Measurements from ENCODE around the gene OR7D2. TPM values are rescaled to one million over a fixed set of nuclear protein-coding genes. Genes with fewer than 3 reads are reported as not detected.

Gene OR7D2
- total RNA-seq, 1 experiment from 2014 or later, result not detected

DNA sequence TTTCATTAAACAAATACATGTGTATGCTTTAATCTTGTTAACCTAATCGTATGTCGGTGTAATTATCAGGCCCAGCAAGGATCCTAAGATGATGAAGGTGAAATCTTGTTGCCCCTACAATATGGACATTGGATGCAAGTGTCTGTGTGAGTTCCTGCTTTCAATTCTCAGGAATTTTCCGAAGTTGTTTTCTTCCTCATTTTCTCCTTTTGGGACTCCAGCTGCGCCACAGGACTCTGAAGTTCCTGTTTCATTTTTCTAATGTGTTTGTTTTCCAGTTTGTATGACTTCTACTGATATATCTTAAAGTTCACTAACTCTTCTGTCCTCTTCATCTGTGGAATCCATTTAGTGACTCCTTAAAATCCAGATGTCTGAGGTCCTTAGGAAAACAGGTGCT, 11.9 kb upstream of the OR7D2 start:
- Histone ChIP-seq H3K27me3 (ENCODE audit: control insufficient read depth, insufficient read depth, low read length) (no peaks in the 10 kb centered on the region), H3K27ac (ENCODE audit: low read length) (no peak overlapping the region), H3K4me1 (ENCODE audit: control insufficient read depth, insufficient read depth, low read length) (no peaks in the 10 kb centered on the region), H3K9me3 (ENCODE audit: control insufficient read depth, insufficient read depth, low read depth, low read length) (peaks cover 3% of the 10 kb centered on the region; the same call in 1 of the 2 replicates), H3K4me3 (ENCODE audit: low read depth in 2 of 2, low read length in 2 of 2) (no peak overlapping the region), H3K36me3 (ENCODE audit: control insufficient read depth, insufficient read depth, low read length) (peaks cover 7% of the 10 kb centered on the region)
- ATAC-seq, result no peak
- intact Hi-C loops (cut with micrococcal nuclease; ENCODE audit: unreplicated experiment) (no loop called here), in situ Hi-C loops (cut with HindIII; ENCODE audit: low pct_unique_long_range_greater_than_20kb, low sequenced_read_pairs) (no loop called here)
- ChIA-PET POLR2A (no interaction called here), CTCF (interaction anchor here (0.7 kb wide), 1 partner anchor 205 kb away, joined by 3 read pairs; no protein-coding TSS in a partner anchor)
- TF ChIP-seq TCF7L2 (IDR thresholded peaks at IDR 0.05; ENCODE audit: low read depth, low read length) (no peak), POLR2AphosphoS5 (IDR thresholded peaks at IDR 0.05; ENCODE audit: low read depth, low read length) (no peak), SIN3A (IDR thresholded peaks at IDR 0.05; ENCODE audit: borderline replicate concordance, insufficient read depth, low read depth, low read length) (no peak)
- TF ChIP-seq, protein P1, sequence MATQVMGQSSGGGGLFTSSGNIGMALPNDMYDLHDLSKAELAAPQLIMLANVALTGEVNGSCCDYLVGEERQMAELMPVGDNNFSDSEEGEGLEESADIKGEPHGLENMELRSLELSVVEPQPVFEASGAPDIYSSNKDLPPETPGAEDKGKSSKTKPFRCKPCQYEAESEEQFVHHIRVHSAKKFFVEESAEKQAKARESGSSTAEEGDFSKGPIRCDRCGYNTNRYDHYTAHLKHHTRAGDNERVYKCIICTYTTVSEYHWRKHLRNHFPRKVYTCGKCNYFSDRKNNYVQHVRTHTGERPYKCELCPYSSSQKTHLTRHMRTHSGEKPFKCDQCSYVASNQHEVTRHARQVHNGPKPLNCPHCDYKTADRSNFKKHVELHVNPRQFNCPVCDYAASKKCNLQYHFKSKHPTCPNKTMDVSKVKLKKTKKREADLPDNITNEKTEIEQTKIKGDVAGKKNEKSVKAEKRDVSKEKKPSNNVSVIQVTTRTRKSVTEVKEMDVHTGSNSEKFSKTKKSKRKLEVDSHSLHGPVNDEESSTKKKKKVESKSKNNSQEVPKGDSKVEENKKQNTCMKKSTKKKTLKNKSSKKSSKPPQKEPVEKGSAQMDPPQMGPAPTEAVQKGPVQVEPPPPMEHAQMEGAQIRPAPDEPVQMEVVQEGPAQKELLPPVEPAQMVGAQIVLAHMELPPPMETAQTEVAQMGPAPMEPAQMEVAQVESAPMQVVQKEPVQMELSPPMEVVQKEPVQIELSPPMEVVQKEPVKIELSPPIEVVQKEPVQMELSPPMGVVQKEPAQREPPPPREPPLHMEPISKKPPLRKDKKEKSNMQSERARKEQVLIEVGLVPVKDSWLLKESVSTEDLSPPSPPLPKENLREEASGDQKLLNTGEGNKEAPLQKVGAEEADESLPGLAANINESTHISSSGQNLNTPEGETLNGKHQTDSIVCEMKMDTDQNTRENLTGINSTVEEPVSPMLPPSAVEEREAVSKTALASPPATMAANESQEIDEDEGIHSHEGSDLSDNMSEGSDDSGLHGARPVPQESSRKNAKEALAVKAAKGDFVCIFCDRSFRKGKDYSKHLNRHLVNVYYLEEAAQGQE (IDR thresholded peaks at IDR 0.05; ENCODE audit: insufficient read depth in 1 of 2, low read depth in 2 of 2, low read length in 1 of 2), result no peak
- TF ChIP-seq, protein P2, sequence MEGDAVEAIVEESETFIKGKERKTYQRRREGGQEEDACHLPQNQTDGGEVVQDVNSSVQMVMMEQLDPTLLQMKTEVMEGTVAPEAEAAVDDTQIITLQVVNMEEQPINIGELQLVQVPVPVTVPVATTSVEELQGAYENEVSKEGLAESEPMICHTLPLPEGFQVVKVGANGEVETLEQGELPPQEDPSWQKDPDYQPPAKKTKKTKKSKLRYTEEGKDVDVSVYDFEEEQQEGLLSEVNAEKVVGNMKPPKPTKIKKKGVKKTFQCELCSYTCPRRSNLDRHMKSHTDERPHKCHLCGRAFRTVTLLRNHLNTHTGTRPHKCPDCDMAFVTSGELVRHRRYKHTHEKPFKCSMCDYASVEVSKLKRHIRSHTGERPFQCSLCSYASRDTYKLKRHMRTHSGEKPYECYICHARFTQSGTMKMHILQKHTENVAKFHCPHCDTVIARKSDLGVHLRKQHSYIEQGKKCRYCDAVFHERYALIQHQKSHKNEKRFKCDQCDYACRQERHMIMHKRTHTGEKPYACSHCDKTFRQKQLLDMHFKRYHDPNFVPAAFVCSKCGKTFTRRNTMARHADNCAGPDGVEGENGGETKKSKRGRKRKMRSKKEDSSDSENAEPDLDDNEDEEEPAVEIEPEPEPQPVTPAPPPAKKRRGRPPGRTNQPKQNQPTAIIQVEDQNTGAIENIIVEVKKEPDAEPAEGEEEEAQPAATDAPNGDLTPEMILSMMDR (IDR thresholded peaks at IDR 0.05), result no peak
- BruUV-seq (replicated peaks), result no TSS peak
- DNase-seq (ENCODE audit: low read depth, low spot score), result no peak

DNA sequence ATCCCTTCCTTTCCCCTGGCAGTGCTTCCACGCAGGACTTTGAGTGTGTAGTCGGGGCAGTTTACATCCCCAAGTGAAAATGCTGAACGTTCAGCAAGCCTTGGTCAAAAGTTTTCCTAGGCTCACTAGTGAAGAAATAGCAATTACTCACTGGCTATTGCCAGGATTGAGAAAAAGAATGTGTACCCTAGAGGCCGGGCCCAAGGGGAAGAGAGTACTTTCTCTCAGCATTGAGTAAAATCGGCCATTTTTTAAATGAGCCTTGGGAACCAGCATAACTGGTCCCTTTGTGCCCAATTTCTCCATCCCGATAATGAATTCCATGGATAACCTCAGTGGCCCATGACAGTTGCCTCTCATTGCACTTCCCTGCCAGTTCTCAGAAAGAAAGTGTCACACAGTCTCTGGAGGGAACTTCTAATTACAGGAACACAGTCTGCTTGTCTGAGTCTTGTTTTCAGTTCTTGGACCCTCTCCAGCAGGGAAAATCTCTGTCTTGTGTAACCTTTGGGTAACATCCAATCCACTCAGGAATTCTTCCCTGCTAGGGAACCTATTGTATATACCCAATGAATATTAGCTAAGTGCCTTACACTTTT, 7.3 kb upstream of the OR7D2 start:
- Histone ChIP-seq H3K27ac (ENCODE audit: low read length) (no peak overlapping the region), H3K36me3 (ENCODE audit: control insufficient read depth, insufficient read depth, low read length) (no peaks in the 10 kb centered on the region), H3K4me1 (ENCODE audit: control insufficient read depth, insufficient read depth, low read length) (no peaks in the 10 kb centered on the region), H3K4me3 (ENCODE audit: low read depth in 2 of 2, low read length in 2 of 2) (no peak overlapping the region), H3K9me3 (ENCODE audit: control insufficient read depth, insufficient read depth, low read depth, low read length) (no peaks in the 10 kb centered on the region), H3K27me3 (ENCODE audit: control insufficient read depth, insufficient read depth, low read length) (no peaks in the 10 kb centered on the region)
- no TSS peak for BruUV-seq (replicated peaks)
- ATAC-seq (no peak), DNase-seq (ENCODE audit: low read depth, low spot score) (no peak)
- ChIA-PET POLR2A (interaction anchor here (0.6 kb wide), 1 partner anchor 337 kb away, joined by 6 read pairs; no protein-coding TSS in a partner anchor), CTCF (no interaction called here)
- in situ Hi-C loops (cut with HindIII; ENCODE audit: low pct_unique_long_range_greater_than_20kb, low sequenced_read_pairs), result no loop called here
- intact Hi-C loops (cut with micrococcal nuclease; ENCODE audit: unreplicated experiment), result no loop called here
- TF ChIP-seq SIN3A (IDR thresholded peaks at IDR 0.05; ENCODE audit: borderline replicate concordance, insufficient read depth, low read depth, low read length), result no peak
- no peak for TF ChIP-seq TCF7L2 (IDR thresholded peaks at IDR 0.05; ENCODE audit: low read depth, low read length)
- TF ChIP-seq, protein P2 (IDR thresholded peaks at IDR 0.05), result no peak
- no peak for TF ChIP-seq POLR2AphosphoS5 (IDR thresholded peaks at IDR 0.05; ENCODE audit: low read depth, low read length)
- TF ChIP-seq, protein P1 (IDR thresholded peaks at IDR 0.05; ENCODE audit: insufficient read depth in 1 of 2, low read depth in 2 of 2, low read length in 1 of 2), result no peak

All from Panc1 (cell line).